Measurements from ENCODE around the gene AK4. TPM values are rescaled to one million over a fixed set of nuclear protein-coding genes. Genes with fewer than 3 reads are reported as not detected.
"Not testable (repeated sequence)": the region's sequence is repeated elsewhere in the genome, so short reads cannot be mapped to it uniquely, and the experiment has no call there.

The AK4 gene
- total RNA-seq, 4 donors from 2014 or later = 32.2 to 46.3 (median 39.6) TPM

GRCh38 chr1:65159801-65160523 lies 12.0 kb downstream of the AK4 start:
- H3K36me3 ChIP-seq = no peaks in the 10 kb centered on the region
- H3K27ac ChIP-seq = no peak overlapping the region
- no peak overlapping the region for H3K4me3 ChIP-seq
- no peaks in the 10 kb centered on the region for H3K9me3 ChIP-seq
- H3K4me1 ChIP-seq = peaks cover 0 to 25% (median 4%) of the 10 kb centered on the region in 3 donors
- H3K27me3 ChIP-seq = no peaks in the 10 kb centered on the region
- 91 to 94% methylated on average over 8 to 9 of the region's 9 CpGs for WGBS, 2 donors
- DNase-seq = no peak
- TF ChIP-seq CTCF (IDR thresholded peaks at IDR 0.05) = no peak
- no peak for TF ChIP-seq POLR2A (IDR thresholded peaks at IDR 0.05)
- intact Hi-C loops (cut with DNase I) = loop anchor here (10.0 kb wide), 1 partner anchor 45 kb away; no protein-coding TSS in a partner anchor

- DNase-seq = no peak
- Histone ChIP-seq H3K4me3 (no peak overlapping the region), H3K36me3 (no peaks in the 10 kb centered on the region), H3K27ac (no peak overlapping the region), H3K9me3 (no peaks in the 10 kb centered on the region), H3K27me3 (no peaks in the 10 kb centered on the region), H3K4me1 (peaks cover 6 to 50% (median 9%) of the 10 kb centered on the region in 3 donors)
- TF ChIP-seq POLR2A (IDR thresholded peaks at IDR 0.05) (no peak), CTCF (IDR thresholded peaks at IDR 0.05) (no peak)
- intact Hi-C loops (cut with DNase I) = no loop called here
- 58 to 59% methylated on average over 11 of the region's 11 CpGs for WGBS, 2 donors
These were observed 15.3 kb downstream of the AK4 start for GRCh38 chr1:65163201-65163805.

- 93 to 94% methylated on average over 3 of the region's 3 CpGs for WGBS, 2 donors
- H3K4me3 ChIP-seq; DNase-seq; H3K36me3 ChIP-seq; H3K9me3 ChIP-seq; intact Hi-C loops (cut with DNase I); H3K27me3 ChIP-seq; H3K27ac ChIP-seq: not testable (repeated sequence)
- H3K4me1 ChIP-seq = peaks cover 6 to 50% (median 9%) of the 10 kb centered on the region in 3 donors
These were observed 16.1 kb downstream of the AK4 start for GRCh38 chr1:65164101-65164500.

- Histone ChIP-seq H3K27ac (peak overlapping the region in 1 of 4 donors; percentile 9), H3K27me3 (no peaks in the 10 kb centered on the region), H3K9me3 (no peaks in the 10 kb centered on the region), H3K4me1 (peaks cover 6 to 55% (median 9%) of the 10 kb centered on the region in 3 donors), H3K4me3 (no peak overlapping the region), H3K36me3 (no peaks in the 10 kb centered on the region)
- TF ChIP-seq CTCF (IDR thresholded peaks at IDR 0.05) (no peak), POLR2A (IDR thresholded peaks at IDR 0.05) (no peak)
- intact Hi-C loops (cut with DNase I) = no loop called here
- DNase-seq = no peak
These were observed 16.6 kb downstream of the AK4 start for GRCh38 chr1:65164633-65165032.

- Histone ChIP-seq H3K36me3 (no peaks in the 10 kb centered on the region), H3K27me3 (no peaks in the 10 kb centered on the region), H3K27ac (peak overlapping the region in 1 of 4 donors; percentile 9), H3K4me3 (no peak overlapping the region), H3K9me3 (no peaks in the 10 kb centered on the region), H3K4me1 (peaks cover 9 to 63% (median 12%) of the 10 kb centered on the region in 3 donors)
- WGBS, 2 donors = 73 to 76% methylated on average over 5 of the region's 5 CpGs
- TF ChIP-seq CTCF (IDR thresholded peaks at IDR 0.05) (no peak), POLR2A (IDR thresholded peaks at IDR 0.05) (no peak)
- intact Hi-C loops (cut with DNase I) = no loop called here
- no peak for DNase-seq
These were observed 17.4 kb downstream of the AK4 start for GRCh38 chr1:65165269-65165993.

Data from esophagus squamous epithelium (tissue), 5 donors.